Measurements from ENCODE around the gene LMTK3.

Gene LMTK3

GRCh38 chr19:48511800-48512503, at the start of gene LMTK3:
TSS of gene LMTK3 (minus strand) at chr19:48511835. CDS start at chr19:48511576, 259 bp downstream.
- H3K4me3 ChIP-seq (ENCODE audit: low read length), result peak within 1 kb of the TSS; percentile 14
- no peak for DNase-seq (ENCODE audit: low read depth)
- no peak for TF ChIP-seq CTCF (IDR thresholded peaks at IDR 0.05; ENCODE audit: insufficient read depth, low read depth, low read length, missing control alignments)

GRCh38 chr19:48561412-48561811, 49.8 kb upstream of the LMTK3 start:
- no peak for DNase-seq (ENCODE audit: low read depth)
- H3K4me3 ChIP-seq (ENCODE audit: low read length), result no peak overlapping the region
- no peak for TF ChIP-seq CTCF (IDR thresholded peaks at IDR 0.05; ENCODE audit: insufficient read depth, low read depth, low read length, missing control alignments)

DNA sequence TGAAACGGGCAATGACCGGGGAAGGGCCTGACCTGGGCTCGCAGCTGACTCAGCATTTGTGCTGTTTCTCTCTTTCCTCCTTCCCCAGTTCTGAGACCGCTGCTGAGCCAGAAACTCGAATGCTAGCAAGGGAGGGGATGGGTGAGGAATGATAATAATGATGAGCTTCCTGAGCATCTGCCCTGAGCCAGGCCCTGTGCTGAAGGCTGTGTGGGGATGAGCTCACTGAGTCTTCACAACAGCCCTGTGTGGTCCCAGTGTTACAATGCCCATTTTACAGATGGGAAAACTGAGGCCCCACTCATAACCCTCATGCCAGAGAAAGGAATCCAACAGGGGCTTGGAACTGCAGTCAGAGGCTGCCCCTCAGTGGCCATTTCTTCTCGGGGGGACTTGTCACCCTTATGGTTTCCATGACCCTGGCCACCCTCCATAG, 48.5 kb upstream of the LMTK3 start:
- TF ChIP-seq CTCF (IDR thresholded peaks at IDR 0.05; ENCODE audit: insufficient read depth, low read depth, low read length, missing control alignments), result no peak
- no peak overlapping the region for H3K4me3 ChIP-seq (ENCODE audit: low read length)
- DNase-seq (ENCODE audit: low read depth), result no peak

- no peak for TF ChIP-seq CTCF (IDR thresholded peaks at IDR 0.05; ENCODE audit: insufficient read depth, low read depth, low read length, missing control alignments)
- peak; percentile 65 for DNase-seq (ENCODE audit: low read depth)
- no peak overlapping the region for H3K4me3 ChIP-seq (ENCODE audit: low read length)
These were observed 46.5 kb upstream of the LMTK3 start for GRCh38 chr19:48558018-48558684.

- no peak for TF ChIP-seq CTCF (IDR thresholded peaks at IDR 0.05; ENCODE audit: insufficient read depth, low read depth, low read length, missing control alignments)
- no peak overlapping the region for H3K4me3 ChIP-seq (ENCODE audit: low read length)
- no peak for DNase-seq (ENCODE audit: low read depth)
These were observed 45.2 kb upstream of the LMTK3 start for GRCh38 chr19:48556825-48557224.

- peak; percentile 81 for DNase-seq (ENCODE audit: low read depth)
- H3K4me3 ChIP-seq (ENCODE audit: low read length), result no peak overlapping the region
- TF ChIP-seq CTCF (IDR thresholded peaks at IDR 0.05; ENCODE audit: insufficient read depth, low read depth, low read length, missing control alignments), result no peak
These were observed 44.5 kb upstream of the LMTK3 start for GRCh38 chr19:48556163-48556562.
